Suprapubic skin (tissue), 4 donors: ENCODE results near the gene GNRHR. TPM values are rescaled to one million over a fixed set of nuclear protein-coding genes. Genes with fewer than 3 reads are reported as not detected.
"Not testable (repeated sequence)": the region's sequence is repeated elsewhere in the genome, so short reads cannot be mapped to it uniquely, and the experiment has no call there.

Experiments
- DNase-seq, 2 donors: peaks; one replicate each; pipeline ENCODE4 v3.0.0-alpha.2; 2019; ENCODE audit warnings: low spot score in 2 of 2
- H3K27ac ChIP-seq: fragments of 200-600 bp; sonication (generic); one replicate; pipeline ENCODE4 v1.5.1; 2019
- H3K27me3 ChIP-seq: fragments of 200-600 bp; sonication (generic); one replicate; pipeline ENCODE4 v1.5.1; 2019
- H3K36me3 ChIP-seq: fragments of 200-600 bp; sonication (generic); one replicate; pipeline ENCODE4 v1.5.1; 2019
- H3K4me1 ChIP-seq: fragments of 200-600 bp; sonication (generic); one replicate; pipeline ENCODE4 v1.5.1; 2019
- H3K4me3 ChIP-seq: fragments of 200-600 bp; sonication (generic); one replicate; pipeline ENCODE4 v1.5.1; 2019; ENCODE audit warnings: mild to moderate bottlenecking
- H3K9me3 ChIP-seq: fragments of 200-600 bp; sonication (generic); one replicate; pipeline ENCODE4 v1.5.1; 2019
- CTCF ChIP-seq, 2 donors: fragments of 200-600 bp in 1 of 2; fragments of 450-650 bp in 1 of 2; sonication (generic) in 1 of 2; IDR thresholded peaks; one replicate each; pipeline ENCODE4 v1.5.1; 2016 to 2019; ENCODE audit warnings: antibody characterized with exemption in 2 of 2, mild to moderate bottlenecking in 1 of 2, moderate library complexity in 1 of 2
- EP300 ChIP-seq: sonication (generic); formaldehyde crosslinking; IDR thresholded peaks from one replicate; pipeline ENCODE4 v1.6.1; 2017; ENCODE audit warnings: antibody characterized with exemption
- POLR2A ChIP-seq, 2 donors: fragments of 450-650 bp; IDR thresholded peaks; one replicate each; pipeline ENCODE4 v1.6.1; 2017; ENCODE audit warnings: antibody characterized with exemption in 2 of 2, mild to moderate bottlenecking in 2 of 2, moderate library complexity in 2 of 2
- POLR2AphosphoS5 ChIP-seq, 3 donors: sonication (generic); formaldehyde crosslinking; IDR thresholded peaks; one replicate each; pipeline ENCODE4 v1.6.1; 2017; ENCODE audit warnings: antibody characterized with exemption in 3 of 3
- WGBS: methylation state at CpG from one replicate; pipeline ENCODE4 v1.1.5; 2018; 5-methylcytosine and 5-hydroxymethylcytosine counted together
- total RNA-seq, 4 donors: library from RNA; depleted of rRNA; stranded (reverse); fragments of >200 nt; gene quantifications; one replicate each; pipeline ENCODE4 v1.1.0, GENCODE V29; 2016

GNRHR gene
- total RNA-seq, 4 donors from 2014 or later, result not detected

- no peak for TF ChIP-seq CTCF (IDR thresholded peaks at IDR 0.05)
- no peak for TF ChIP-seq EP300
- TF ChIP-seq POLR2A (IDR thresholded peaks at IDR 0.05), result no peak
- no peak for TF ChIP-seq POLR2AphosphoS5 (IDR thresholded peaks at IDR 0.05)
- H3K36me3 ChIP-seq, result no peaks in the 10 kb centered on the region
- no peak overlapping the region for H3K4me3 ChIP-seq
- peaks cover 22% of the 10 kb centered on the region for H3K4me1 ChIP-seq
- WGBS, result 46% methylated on average over 3 of the region's 3 CpGs
- H3K27me3 ChIP-seq, result no peaks in the 10 kb centered on the region
- H3K9me3 ChIP-seq, result no peaks in the 10 kb centered on the region
- no peak for DNase-seq
- no peak overlapping the region for H3K27ac ChIP-seq
Observed at GRCh38 chr4:67712000-67712625, 42.1 kb downstream of the GNRHR start.

GRCh38 chr4:67706682-67707081 is 47.5 kb downstream of the GNRHR start:
- not testable (repeated sequence) for H3K36me3 ChIP-seq, H3K27me3 ChIP-seq, H3K9me3 ChIP-seq, H3K4me3 ChIP-seq, H3K27ac ChIP-seq, DNase-seq
- H3K4me1 ChIP-seq, result peaks cover 12% of the 10 kb centered on the region
- WGBS, result 100% methylated on average over 3 of the region's 3 CpGs

GRCh38 chr4:67704843-67705242 is 49.3 kb downstream of the GNRHR start:
- Histone ChIP-seq H3K9me3 (no peaks in the 10 kb centered on the region), H3K4me1 (peaks cover 20% of the 10 kb centered on the region), H3K36me3 (no peaks in the 10 kb centered on the region), H3K27me3 (no peaks in the 10 kb centered on the region), H3K4me3 (no peak overlapping the region), H3K27ac (no peak overlapping the region)
- 88% methylated on average over 2 of the region's 2 CpGs for WGBS
- DNase-seq, result no peak
- TF ChIP-seq POLR2A (IDR thresholded peaks at IDR 0.05) (no peak), EP300 (no peak), CTCF (IDR thresholded peaks at IDR 0.05) (no peak), POLR2AphosphoS5 (IDR thresholded peaks at IDR 0.05) (no peak)

- Histone ChIP-seq H3K4me3 (peak overlapping the region; percentile 97), H3K27ac (no peak overlapping the region), H3K27me3 (no peaks in the 10 kb centered on the region), H3K36me3 (no peaks in the 10 kb centered on the region), H3K4me1 (peaks cover 40% of the 10 kb centered on the region), H3K9me3 (no peaks in the 10 kb centered on the region)
- TF ChIP-seq POLR2AphosphoS5 (IDR thresholded peaks at IDR 0.05), result no peak
- 81% methylated on average over 2 of the region's 2 CpGs for WGBS
- DNase-seq, result no peak
Observed at GRCh38 chr4:67702166-67702565, 52.0 kb downstream of the GNRHR start.

- Histone ChIP-seq H3K4me1 (peaks cover 40% of the 10 kb centered on the region), H3K9me3 (no peaks in the 10 kb centered on the region), H3K27ac (peak overlapping the region; percentile 94), H3K36me3 (no peaks in the 10 kb centered on the region), H3K4me3 (peak overlapping the region; percentile 97), H3K27me3 (no peaks in the 10 kb centered on the region)
- DNase-seq, result no peak
- WGBS, result 11% methylated on average over 4 of the region's 4 CpGs
- no peak for TF ChIP-seq EP300
- no peak for TF ChIP-seq CTCF (IDR thresholded peaks at IDR 0.05)
- TF ChIP-seq POLR2AphosphoS5 (IDR thresholded peaks at IDR 0.05), result no peak
- no peak for TF ChIP-seq POLR2A (IDR thresholded peaks at IDR 0.05)
Observed at GRCh38 chr4:67701517-67701850, 52.7 kb downstream of the GNRHR start.

- under 1% methylated on average over 24 of the region's 57 CpGs for WGBS
Observed at GRCh38 chr4:67700738-67701516, 53.3 kb downstream of the GNRHR start, which contains the start of gene UBA6. TSS of gene UBA6 (minus strand) at chr4:67701155. CDS start at chr4:67701119, 36 bp downstream.

More at GRCh38 chr4:67700738-67701516, 53.3 kb downstream of the GNRHR start, which contains the start of gene UBA6:
- Histone ChIP-seq H3K9me3 (no peaks in the 10 kb centered on the region), H3K27me3 (no peaks in the 10 kb centered on the region), H3K36me3 (no peaks in the 10 kb centered on the region), H3K27ac (peak within 1 kb of the TSS; percentile 94), H3K4me1 (peaks cover 40% of the 10 kb centered on the region), H3K4me3 (peak within 1 kb of the TSS; percentile 97)
- peak; percentile 97 for DNase-seq
- peak in 1 of 2 donors; percentile 48 for TF ChIP-seq CTCF (IDR thresholded peaks at IDR 0.05)
- TF ChIP-seq POLR2A (IDR thresholded peaks at IDR 0.05), result peak in 1 of 2 donors; percentile 7
- no peak for TF ChIP-seq EP300
